Progenitor cell of endocrine pancreas (in vitro differentiated cells): ENCODE measurements around the gene POLE. TPM values are rescaled to one million over a fixed set of nuclear protein-coding genes. Genes with fewer than 3 reads are reported as not detected.

Source experiments
- DNase-seq: peaks from one replicate; pipeline ENCODE4 v3.0.0; 2021; ENCODE audit warnings: low spot score; ENCODE audit not compliant: unreplicated experiment
- H3K27ac Mint-ChIP-seq: 2 replicates; pipeline ENCODE4 v1.8.0; 2021; ENCODE audit warnings: mild to moderate bottlenecking, moderate library complexity, mixed read lengths
- H3K27me3 Mint-ChIP-seq: 2 replicates; pipeline ENCODE4 v1.8.0; 2021; ENCODE audit warnings: mixed read lengths
- H3K36me3 Mint-ChIP-seq: 2 replicates; pipeline ENCODE4 v1.8.0; 2022; ENCODE audit warnings: mixed read lengths; ENCODE audit not compliant: insufficient read depth
- H3K4me1 Mint-ChIP-seq: 2 replicates; pipeline ENCODE4 v1.8.0; 2021; ENCODE audit warnings: low read depth, mixed read lengths
- H3K4me3 Mint-ChIP-seq: 2 replicates; pipeline ENCODE4 v1.8.0; 2021; ENCODE audit warnings: low read depth, mild to moderate bottlenecking, moderate library complexity, mixed read lengths
- H3K9me3 Mint-ChIP-seq: 2 replicates; pipeline ENCODE4 v1.8.0; 2021; ENCODE audit warnings: low read depth, mixed read lengths
- total RNA-seq: library from RNA; stranded (reverse); gene quantifications from 2 replicates; pipeline ENCODE4 v1.2.1, GENCODE V29; 2021
- TF ChIP-seq, protein P1 (sequence below): fragments of 200-600 bp; sonication (generic); IDR thresholded peaks from one replicate; pipeline ENCODE4 v1.5.0; 2021; ENCODE audit warnings: antibody characterized with exemption, mild to moderate bottlenecking; ENCODE audit not compliant: unreplicated experiment

The POLE gene
- total RNA-seq, 1 donor from 2014 or later, result 121 TPM

- no peaks in the 10 kb centered on the region for H3K9me3 Mint-ChIP-seq
- no peak for DNase-seq
- H3K36me3 Mint-ChIP-seq, result peaks cover 33% of the 10 kb centered on the region
- no peak overlapping the region for H3K4me3 Mint-ChIP-seq
- no peak overlapping the region for H3K27ac Mint-ChIP-seq
- H3K4me1 Mint-ChIP-seq, result no peaks in the 10 kb centered on the region
- TF ChIP-seq, protein P1, sequence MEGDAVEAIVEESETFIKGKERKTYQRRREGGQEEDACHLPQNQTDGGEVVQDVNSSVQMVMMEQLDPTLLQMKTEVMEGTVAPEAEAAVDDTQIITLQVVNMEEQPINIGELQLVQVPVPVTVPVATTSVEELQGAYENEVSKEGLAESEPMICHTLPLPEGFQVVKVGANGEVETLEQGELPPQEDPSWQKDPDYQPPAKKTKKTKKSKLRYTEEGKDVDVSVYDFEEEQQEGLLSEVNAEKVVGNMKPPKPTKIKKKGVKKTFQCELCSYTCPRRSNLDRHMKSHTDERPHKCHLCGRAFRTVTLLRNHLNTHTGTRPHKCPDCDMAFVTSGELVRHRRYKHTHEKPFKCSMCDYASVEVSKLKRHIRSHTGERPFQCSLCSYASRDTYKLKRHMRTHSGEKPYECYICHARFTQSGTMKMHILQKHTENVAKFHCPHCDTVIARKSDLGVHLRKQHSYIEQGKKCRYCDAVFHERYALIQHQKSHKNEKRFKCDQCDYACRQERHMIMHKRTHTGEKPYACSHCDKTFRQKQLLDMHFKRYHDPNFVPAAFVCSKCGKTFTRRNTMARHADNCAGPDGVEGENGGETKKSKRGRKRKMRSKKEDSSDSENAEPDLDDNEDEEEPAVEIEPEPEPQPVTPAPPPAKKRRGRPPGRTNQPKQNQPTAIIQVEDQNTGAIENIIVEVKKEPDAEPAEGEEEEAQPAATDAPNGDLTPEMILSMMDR, result no peak
- H3K27me3 Mint-ChIP-seq, result peaks cover 24% of the 10 kb centered on the region
Observed at GRCh38 chr12:132579744-132580143, 107.4 kb downstream of the POLE start.

GRCh38 chr12:132578826-132579225, 108.3 kb downstream of the POLE start:
- Mint-ChIP-seq H3K27me3 (peaks cover 22% of the 10 kb centered on the region), H3K36me3 (peaks cover 31% of the 10 kb centered on the region), H3K9me3 (no peaks in the 10 kb centered on the region), H3K4me3 (no peak overlapping the region), H3K27ac (no peak overlapping the region), H3K4me1 (no peaks in the 10 kb centered on the region)
- TF ChIP-seq, protein P1, result no peak
- DNase-seq, result no peak

DNA sequence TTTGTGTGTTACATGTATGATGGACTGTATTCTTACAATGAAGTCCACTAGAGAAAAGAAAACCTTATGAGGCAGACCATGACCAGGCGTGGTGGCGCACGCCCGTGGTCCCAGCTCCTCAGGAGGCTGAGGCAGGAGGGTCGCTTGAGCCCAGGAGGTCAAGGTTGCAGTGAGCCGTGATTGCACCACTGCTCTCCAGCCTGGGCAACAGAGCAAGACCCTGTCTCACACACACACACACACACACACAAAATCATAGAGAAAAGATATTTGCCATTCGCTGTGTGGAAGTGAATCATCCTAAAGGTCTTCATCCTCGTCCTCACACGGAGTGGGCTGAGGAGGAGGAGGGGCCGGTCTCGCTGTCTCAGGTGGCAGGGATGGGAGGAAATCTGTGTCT, 109.0 kb downstream of the POLE start:
- H3K27ac Mint-ChIP-seq, result no peak overlapping the region
- peaks cover 20% of the 10 kb centered on the region for H3K27me3 Mint-ChIP-seq
- no peak overlapping the region for H3K4me3 Mint-ChIP-seq
- DNase-seq, result no peak
- peaks cover 29% of the 10 kb centered on the region for H3K36me3 Mint-ChIP-seq
- H3K4me1 Mint-ChIP-seq, result no peaks in the 10 kb centered on the region
- TF ChIP-seq, protein P1, result no peak
- no peaks in the 10 kb centered on the region for H3K9me3 Mint-ChIP-seq

- Mint-ChIP-seq H3K9me3 (no peaks in the 10 kb centered on the region), H3K27ac (no peak overlapping the region), H3K36me3 (peaks cover 29% of the 10 kb centered on the region), H3K4me1 (no peaks in the 10 kb centered on the region), H3K27me3 (peaks cover 20% of the 10 kb centered on the region), H3K4me3 (no peak overlapping the region)
- TF ChIP-seq, protein P1, result no peak
- DNase-seq, result no peak
Observed at GRCh38 chr12:132577191-132577920, 109.8 kb downstream of the POLE start.

DNA sequence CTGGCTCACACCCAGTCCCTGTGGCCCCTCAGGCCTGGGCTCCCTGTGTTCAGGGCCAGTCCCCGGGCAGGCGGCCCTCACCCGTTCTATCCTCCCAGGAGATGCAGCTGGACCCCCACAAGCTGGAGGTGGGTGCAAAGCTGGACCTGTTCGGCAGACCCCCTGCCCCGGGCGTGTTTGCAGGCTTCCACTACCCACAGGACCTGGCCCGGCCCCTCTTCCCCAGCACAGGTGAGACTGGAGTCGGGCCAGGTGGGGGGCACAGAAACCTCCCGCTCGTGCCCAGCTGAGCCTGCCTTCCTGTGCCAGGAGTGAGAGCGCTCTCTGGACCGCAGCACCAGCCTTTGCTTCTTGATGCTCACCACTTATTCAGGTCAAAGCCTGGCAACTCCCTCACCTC, 110.4 kb downstream of the POLE start:
- H3K9me3 Mint-ChIP-seq, result no peaks in the 10 kb centered on the region

More for the DNA sequence above, 110.4 kb downstream of the POLE start:
- H3K4me3 Mint-ChIP-seq, result no peak overlapping the region
- H3K36me3 Mint-ChIP-seq, result peaks cover 29% of the 10 kb centered on the region
- no peaks in the 10 kb centered on the region for H3K4me1 Mint-ChIP-seq
- H3K27me3 Mint-ChIP-seq, result peaks cover 20% of the 10 kb centered on the region
- no peak overlapping the region for H3K27ac Mint-ChIP-seq
- TF ChIP-seq, protein P1, result no peak
- no peak for DNase-seq
